ENCODE results near the gene TRIB2. TPM values are rescaled to one million over a fixed set of nuclear protein-coding genes. Genes with fewer than 3 reads are reported as not detected.

The TRIB2 gene
- total RNA-seq, 1 donor from 2014 or later, result 31.1 TPM

GRCh38 chr2:12712881-12713280 is 3.9 kb upstream of the TRIB2 start:
- no peaks in the 10 kb centered on the region for H3K9me3 ChIP-seq (replicated peaks)
- no peak for DNase-seq
- intact Hi-C loops (cut with micrococcal nuclease), result loop anchor here (10.0 kb wide), 1 partner anchor 298 kb away; no protein-coding TSS in a partner anchor
- no peaks in the 10 kb centered on the region for H3K36me3 ChIP-seq
- peaks cover 43% of the 10 kb centered on the region for H3K4me1 ChIP-seq
- no peak overlapping the region for H3K27ac ChIP-seq (replicated peaks)
- no peaks in the 10 kb centered on the region for H3K27me3 ChIP-seq (ENCODE audit: low read depth)
- H3K4me3 ChIP-seq, result no peak overlapping the region
- TF ChIP-seq CTCF (IDR thresholded peaks at IDR 0.05; ENCODE audit: borderline replicate concordance), result no peak

GRCh38 chr2:12714391-12715221 is 2.1 kb upstream of the TRIB2 start:
- TF ChIP-seq CTCF (IDR thresholded peaks at IDR 0.05; ENCODE audit: borderline replicate concordance), result no peak
- Histone ChIP-seq H3K9me3 (replicated peaks) (no peaks in the 10 kb centered on the region), H3K36me3 (no peaks in the 10 kb centered on the region), H3K27me3 (ENCODE audit: low read depth) (no peaks in the 10 kb centered on the region), H3K4me1 (peaks cover 60% of the 10 kb centered on the region), H3K4me3 (no peak overlapping the region), H3K27ac (replicated peaks) (peak overlapping the region; percentile 99)
- DNase-seq, result no peak
- intact Hi-C loops (cut with micrococcal nuclease), result loop anchor here (10.0 kb wide), 1 partner anchor 300 kb away; no protein-coding TSS in a partner anchor

- no peaks in the 10 kb centered on the region for H3K36me3 ChIP-seq
Observed at GRCh38 chr2:12715258-12716031, 1.3 kb upstream of the TRIB2 start.

GRCh38 chr2:12716032-12716281 is 779 bp upstream of the TRIB2 start:
- TF ChIP-seq CTCF (IDR thresholded peaks at IDR 0.05; ENCODE audit: borderline replicate concordance), result peak; percentile 67
- peak overlapping the region; percentile 99 for H3K27ac ChIP-seq (replicated peaks)
- peak overlapping the region; percentile 96 for H3K4me3 ChIP-seq
- peaks cover 71% of the 10 kb centered on the region for H3K4me1 ChIP-seq
- H3K27me3 ChIP-seq (ENCODE audit: low read depth), result no peaks in the 10 kb centered on the region
- DNase-seq, result peak; percentile 77
- H3K36me3 ChIP-seq, result no peaks in the 10 kb centered on the region
- H3K9me3 ChIP-seq (replicated peaks), result no peaks in the 10 kb centered on the region
- intact Hi-C loops (cut with micrococcal nuclease), result loop anchor here (10.0 kb wide), 1 partner anchor 301 kb away; no protein-coding TSS in a partner anchor

More at GRCh38 chr2:12715258-12716031, 1.3 kb upstream of the TRIB2 start:
- TF ChIP-seq CTCF (IDR thresholded peaks at IDR 0.05; ENCODE audit: borderline replicate concordance), result no peak
- Histone ChIP-seq H3K4me3 (peak overlapping the region; percentile 96), H3K27me3 (ENCODE audit: low read depth) (no peaks in the 10 kb centered on the region), H3K9me3 (replicated peaks) (no peaks in the 10 kb centered on the region), H3K27ac (replicated peaks) (peak overlapping the region; percentile 99), H3K4me1 (peaks cover 66% of the 10 kb centered on the region)
- DNase-seq, result no peak
- intact Hi-C loops (cut with micrococcal nuclease), result loop anchor here (10.0 kb wide), 1 partner anchor 301 kb away; no protein-coding TSS in a partner anchor

GRCh38 chr2:12717191-12718014 is 667 bp downstream of the TRIB2 start:
- H3K9me3 ChIP-seq (replicated peaks), result no peaks in the 10 kb centered on the region
- peaks cover 85% of the 10 kb centered on the region for H3K4me1 ChIP-seq
- intact Hi-C loops (cut with micrococcal nuclease), result loop anchor here (10.0 kb wide), 1 partner anchor 303 kb away; no protein-coding TSS in a partner anchor
- peak; percentile 59 for TF ChIP-seq CTCF (IDR thresholded peaks at IDR 0.05; ENCODE audit: borderline replicate concordance)
- DNase-seq, result peak; percentile 70
- H3K27me3 ChIP-seq (ENCODE audit: low read depth), result no peaks in the 10 kb centered on the region
- H3K4me3 ChIP-seq, result peak overlapping the region; percentile 96
- H3K27ac ChIP-seq (replicated peaks), result peak overlapping the region; percentile 99
- H3K36me3 ChIP-seq, result no peaks in the 10 kb centered on the region
